Activated naive CD4-positive, alpha-beta T cell treated with anti-CD3 and anti-CD28 coated beads, Interleukin-2, amount 10 ng/mL, durations not matched to agents 7 days and 5 days (primary cell): ENCODE results near the gene HSD17B3.
"Not testable (repeated sequence)": the region's sequence is repeated elsewhere in the genome, so short reads cannot be mapped to it uniquely, and the experiment has no call there.

Experiments used
- CTCF ChIA-PET: fragments of 350-600 bp; sonication (Branson Sonifier 250); formaldehyde crosslinking; loops from one replicate; lab custom pipeline; 2021; ENCODE audit warnings: antibody characterized with exemption; lab: Charles Lee
- DNase-seq: peaks from one replicate; pipeline ENCODE4 v3.0.0-alpha.2; 2020
- H3K27ac Mint-ChIP-seq: one replicate; pipeline ENCODE4 v1.8.0; 2021; ENCODE audit warnings: mild to moderate bottlenecking, moderate library complexity, mixed read lengths
- H3K27me3 Mint-ChIP-seq: one replicate; pipeline ENCODE4 v1.8.0; 2021; ENCODE audit warnings: mild to moderate bottlenecking, mixed read lengths
- H3K36me3 Mint-ChIP-seq: one replicate; pipeline ENCODE4 v1.8.0; 2021; ENCODE audit warnings: mixed read lengths
- H3K4me1 Mint-ChIP-seq: one replicate; pipeline ENCODE4 v1.8.0; 2021; ENCODE audit warnings: mixed read lengths
- H3K4me3 Mint-ChIP-seq: one replicate; pipeline ENCODE4 v1.8.0; 2021; ENCODE audit warnings: mild to moderate bottlenecking, moderate library complexity, mixed read lengths
- H3K9me3 Mint-ChIP-seq: one replicate; pipeline ENCODE4 v1.8.0; 2021; ENCODE audit warnings: mixed read lengths

HSD17B3 gene

GRCh38 chr9:96214635-96215034 is 87.3 kb downstream of the HSD17B3 start:
- H3K4me3 Mint-ChIP-seq = no peak overlapping the region
- DNase-seq = no peak
- no peak overlapping the region for H3K27ac Mint-ChIP-seq
- no peaks in the 10 kb centered on the region for H3K36me3 Mint-ChIP-seq
- CTCF ChIA-PET = interaction anchor here (1.3 kb wide), 1 partner anchor 17 kb away, joined by 5 read pairs; no protein-coding TSS in a partner anchor
- H3K4me1 Mint-ChIP-seq = peaks cover 10% of the 10 kb centered on the region
- peaks cover 74% of the 10 kb centered on the region for H3K27me3 Mint-ChIP-seq
- H3K9me3 Mint-ChIP-seq = no peaks in the 10 kb centered on the region

DNA sequence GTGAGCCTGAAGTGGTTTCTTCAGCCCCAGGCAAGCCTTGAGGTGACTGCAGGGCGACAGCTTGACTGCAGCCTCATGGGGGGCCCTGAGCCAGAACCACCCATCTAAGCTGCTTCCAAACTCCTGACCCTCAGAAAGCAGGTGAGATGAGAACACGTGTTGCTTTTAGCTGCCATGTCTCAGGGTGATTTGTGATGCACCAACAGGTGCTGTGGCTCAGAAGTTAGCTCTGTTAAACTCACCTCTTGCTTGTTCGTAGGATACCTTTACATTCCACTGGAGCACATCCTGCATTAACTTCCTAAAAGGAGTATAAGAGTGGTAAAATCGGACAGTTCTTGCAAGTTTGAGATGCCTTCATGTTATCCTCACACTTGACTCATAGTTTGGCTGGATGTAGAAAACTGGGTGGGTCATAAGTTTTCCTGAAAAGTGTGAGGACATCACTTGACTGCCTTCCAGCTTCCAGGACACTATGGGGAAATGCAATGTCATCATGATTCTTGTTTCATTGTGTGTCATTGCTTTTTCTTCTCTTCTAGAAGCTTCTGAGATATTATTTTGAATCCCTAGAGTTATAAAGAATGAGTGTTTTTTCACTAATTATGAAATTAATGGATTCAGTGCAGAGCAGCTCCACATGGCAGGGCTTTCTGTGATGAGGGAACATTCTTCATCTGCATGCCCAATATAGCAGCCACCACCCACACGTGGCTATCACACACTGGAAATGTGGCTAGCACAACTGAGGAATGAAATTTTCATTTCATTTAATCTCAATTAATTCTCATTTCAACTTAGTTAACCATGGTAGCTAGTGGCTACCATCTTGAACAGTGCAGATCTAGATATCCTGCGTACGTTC is 92.3 kb downstream of the HSD17B3 start:
- no peaks in the 10 kb centered on the region for H3K4me1 Mint-ChIP-seq
- no peak for DNase-seq
- no peak overlapping the region for H3K27ac Mint-ChIP-seq
- no peaks in the 10 kb centered on the region for H3K36me3 Mint-ChIP-seq
- CTCF ChIA-PET = interaction anchor here (0.9 to 1.7 kb wide), 3 partner anchors 8 to 59 kb away, joined by 3 to 4 read pairs (median 3); no protein-coding TSS in a partner anchor
- H3K4me3 Mint-ChIP-seq = no peak overlapping the region
- no peaks in the 10 kb centered on the region for H3K9me3 Mint-ChIP-seq
- peaks cover 27% of the 10 kb centered on the region for H3K27me3 Mint-ChIP-seq

DNA sequence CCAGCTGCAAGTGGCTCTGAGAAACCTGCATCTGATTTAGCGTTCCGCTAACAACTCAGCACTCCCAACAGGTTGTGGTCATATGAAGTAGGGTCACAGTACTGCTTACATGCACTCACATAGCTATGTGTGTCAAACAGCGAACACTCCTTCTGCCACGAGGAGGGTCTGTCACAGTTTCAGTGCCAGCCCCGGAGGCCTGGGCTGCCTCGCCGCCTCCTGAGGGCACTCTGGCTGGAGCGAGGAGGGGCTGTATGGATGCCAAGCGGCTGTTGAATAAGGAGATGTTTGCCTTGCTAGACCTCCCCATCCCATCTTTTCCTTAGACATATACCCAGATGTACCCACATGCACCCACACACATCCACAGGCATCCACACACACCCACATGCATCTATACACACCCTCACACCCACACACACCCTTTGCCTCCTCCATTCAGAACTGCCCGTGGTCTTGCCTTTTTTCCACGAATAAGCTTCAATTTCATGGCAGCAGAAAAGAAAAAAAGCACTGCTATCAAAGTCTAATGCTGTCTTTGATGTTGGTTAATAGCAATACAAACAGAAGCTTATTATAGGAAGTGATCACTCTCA is 95.7 kb downstream of the HSD17B3 start:
- H3K27me3 Mint-ChIP-seq = peaks cover 31% of the 10 kb centered on the region
- H3K36me3 Mint-ChIP-seq = no peaks in the 10 kb centered on the region
- H3K4me1 Mint-ChIP-seq = no peaks in the 10 kb centered on the region
- H3K4me3 Mint-ChIP-seq = no peak overlapping the region
- CTCF ChIA-PET = interaction anchor here (0.6 kb wide), 1 partner anchor 15 kb away, joined by 3 read pairs; no protein-coding TSS in a partner anchor
- H3K9me3 Mint-ChIP-seq = no peaks in the 10 kb centered on the region
- no peak overlapping the region for H3K27ac Mint-ChIP-seq
- no peak for DNase-seq

DNA sequence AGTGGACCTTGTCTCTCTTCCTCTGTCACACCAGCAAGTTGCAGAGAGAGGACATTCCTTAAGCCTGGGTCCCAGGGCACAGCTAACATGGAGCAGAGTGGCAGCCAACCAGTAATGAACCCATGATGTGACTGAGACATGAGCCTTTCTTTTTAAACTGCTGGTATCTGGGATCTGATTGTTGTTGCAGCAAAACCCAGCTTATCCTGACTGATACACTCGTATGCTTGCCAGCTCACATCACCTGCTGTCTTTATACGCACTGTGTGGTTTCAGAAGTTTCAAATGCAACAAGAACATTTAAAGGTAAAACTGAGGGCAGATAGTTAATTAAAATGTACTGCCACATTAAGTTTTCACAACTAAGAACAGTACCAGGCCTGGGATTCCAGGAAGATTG is 97.1 kb downstream of the HSD17B3 start:
- Mint-ChIP-seq H3K27ac (no peak overlapping the region), H3K4me1 (no peaks in the 10 kb centered on the region), H3K27me3 (peaks cover 24% of the 10 kb centered on the region), H3K4me3 (no peak overlapping the region), H3K9me3 (no peaks in the 10 kb centered on the region), H3K36me3 (no peaks in the 10 kb centered on the region)
- no peak for DNase-seq
- CTCF ChIA-PET = no interaction called here

GRCh38 chr9:96203867-96204501 is 98.0 kb downstream of the HSD17B3 start:
- peaks cover 24% of the 10 kb centered on the region for H3K27me3 Mint-ChIP-seq
- CTCF ChIA-PET = no interaction called here
- no peaks in the 10 kb centered on the region for H3K9me3 Mint-ChIP-seq
- no peaks in the 10 kb centered on the region for H3K36me3 Mint-ChIP-seq
- no peaks in the 10 kb centered on the region for H3K4me1 Mint-ChIP-seq
- H3K4me3 Mint-ChIP-seq = no peak overlapping the region
- no peak overlapping the region for H3K27ac Mint-ChIP-seq
- DNase-seq = no peak

DNA sequence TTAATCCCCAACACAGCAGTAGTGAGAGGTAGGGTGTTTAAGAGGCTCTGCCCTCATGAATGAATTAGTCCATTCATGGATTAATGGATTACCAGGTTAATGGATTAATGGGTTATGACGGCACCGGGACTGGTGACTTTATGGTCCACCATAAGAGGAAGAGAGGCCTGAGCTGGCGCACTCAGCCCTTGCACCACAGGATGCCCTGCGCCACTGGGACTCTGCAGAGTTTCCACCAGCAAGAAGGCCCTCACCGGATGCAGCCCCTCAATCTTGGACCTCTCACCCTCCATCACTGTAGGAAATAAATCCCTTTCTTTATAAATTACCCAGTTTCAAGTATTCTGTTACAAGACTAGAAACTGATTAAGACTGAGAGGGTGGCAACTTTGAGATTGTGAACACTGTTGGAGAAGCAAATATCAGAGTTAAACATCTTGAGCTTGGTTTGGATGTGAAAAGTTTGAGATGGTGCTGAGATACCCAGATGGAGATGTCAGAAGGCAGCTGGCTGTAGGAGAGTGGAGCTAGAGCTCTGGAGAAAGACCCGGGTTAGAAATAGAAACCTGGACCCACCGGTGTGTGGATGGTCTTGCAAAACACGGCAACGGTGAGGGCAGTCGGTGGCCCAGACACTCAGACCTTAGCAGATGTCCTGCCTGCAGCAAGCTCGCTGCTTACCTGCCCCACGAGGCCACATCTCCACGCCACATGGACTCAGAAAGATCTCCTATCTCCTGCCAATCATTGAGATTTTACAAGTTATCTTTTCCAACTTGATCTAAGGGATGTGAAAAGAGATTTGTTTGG is 98.8 kb downstream of the HSD17B3 start:
- no peak overlapping the region for H3K27ac Mint-ChIP-seq
- peaks cover 24% of the 10 kb centered on the region for H3K27me3 Mint-ChIP-seq
- no peaks in the 10 kb centered on the region for H3K36me3 Mint-ChIP-seq
- H3K4me3 Mint-ChIP-seq = no peak overlapping the region
- no peaks in the 10 kb centered on the region for H3K9me3 Mint-ChIP-seq
- DNase-seq = no peak
- CTCF ChIA-PET = no interaction called here
- H3K4me1 Mint-ChIP-seq = no peaks in the 10 kb centered on the region

DNA sequence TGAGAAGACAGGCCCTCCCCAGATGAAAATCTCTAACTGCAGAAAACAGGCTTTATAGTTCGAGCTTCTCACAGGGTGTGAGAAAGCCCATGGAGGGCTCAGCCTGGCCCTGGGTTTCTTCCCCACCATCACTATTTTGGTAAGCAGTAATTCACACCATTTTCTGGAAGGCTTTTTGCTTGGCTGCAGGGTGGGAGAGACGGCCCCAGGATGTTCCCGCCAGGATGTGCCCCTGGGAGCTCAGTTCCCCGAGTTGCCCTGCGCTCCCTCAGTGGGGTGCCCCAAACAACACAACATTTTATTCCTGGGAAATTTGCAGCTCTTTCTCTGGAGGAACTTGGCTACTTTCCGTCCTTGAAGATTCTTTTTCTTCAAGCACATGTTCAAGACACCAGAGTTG is 100.8 kb downstream of the HSD17B3 start:
- DNase-seq = no peak
- no peaks in the 10 kb centered on the region for H3K4me1 Mint-ChIP-seq
- H3K4me3 Mint-ChIP-seq = no peak overlapping the region
- H3K27ac Mint-ChIP-seq = no peak overlapping the region
- CTCF ChIA-PET = interaction anchor here (1.6 kb wide), 1 partner anchor 31 kb away, joined by 4 read pairs; no protein-coding TSS in a partner anchor
- H3K27me3 Mint-ChIP-seq = peaks cover 31% of the 10 kb centered on the region
- H3K36me3 Mint-ChIP-seq = no peaks in the 10 kb centered on the region
- no peaks in the 10 kb centered on the region for H3K9me3 Mint-ChIP-seq

DNA sequence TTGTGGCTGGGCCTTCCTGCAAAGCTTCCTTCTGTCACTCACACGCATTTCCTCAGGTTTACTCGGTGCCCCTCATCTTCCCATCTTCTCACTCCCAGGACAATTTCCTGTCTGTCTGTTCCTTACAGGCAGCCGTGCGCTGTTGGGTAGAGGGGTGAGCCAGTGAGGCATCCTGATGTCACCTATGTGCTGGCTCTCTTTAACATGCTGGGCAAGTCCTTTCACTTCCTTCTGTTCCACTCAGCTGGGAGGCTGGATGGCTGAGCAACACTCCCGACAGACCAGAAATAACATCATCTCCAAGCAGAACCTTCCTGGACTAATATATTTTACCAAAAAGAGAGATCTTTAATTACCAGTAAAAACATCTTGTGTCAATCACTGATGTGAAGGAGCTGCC is 103.0 kb downstream of the HSD17B3 start:
- Mint-ChIP-seq H3K27me3 (peaks cover 28% of the 10 kb centered on the region), H3K36me3 (no peaks in the 10 kb centered on the region), H3K4me3 (no peak overlapping the region), H3K4me1 (no peaks in the 10 kb centered on the region), H3K9me3 (no peaks in the 10 kb centered on the region), H3K27ac (no peak overlapping the region)
- CTCF ChIA-PET = interaction anchor here (0.9 kb wide), 1 partner anchor 33 kb away, joined by 3 read pairs; no protein-coding TSS in a partner anchor
- no peak for DNase-seq

GRCh38 chr9:96195541-96195940 is 106.4 kb downstream of the HSD17B3 start:
- no peak for DNase-seq
- CTCF ChIA-PET = no interaction called here
- Mint-ChIP-seq H3K4me1 (no peaks in the 10 kb centered on the region), H3K4me3 (no peak overlapping the region), H3K9me3 (peaks cover 7% of the 10 kb centered on the region), H3K36me3 (no peaks in the 10 kb centered on the region), H3K27me3 (peaks cover 7% of the 10 kb centered on the region), H3K27ac (no peak overlapping the region)

- peaks cover 7% of the 10 kb centered on the region for H3K27me3 Mint-ChIP-seq
- DNase-seq = no peak
- no peak overlapping the region for H3K27ac Mint-ChIP-seq
- H3K4me3 Mint-ChIP-seq = no peak overlapping the region
- H3K36me3 Mint-ChIP-seq = no peaks in the 10 kb centered on the region
- peaks cover 7% of the 10 kb centered on the region for H3K9me3 Mint-ChIP-seq
- H3K4me1 Mint-ChIP-seq = no peaks in the 10 kb centered on the region
- CTCF ChIA-PET = no interaction called here
Observed at GRCh38 chr9:96193236-96193755, 108.7 kb downstream of the HSD17B3 start.

GRCh38 chr9:96192710-96193109 is 109.3 kb downstream of the HSD17B3 start:
- DNase-seq = no peak
- Mint-ChIP-seq H3K36me3 (no peaks in the 10 kb centered on the region), H3K27me3 (peaks cover 7% of the 10 kb centered on the region), H3K9me3 (peaks cover 7% of the 10 kb centered on the region), H3K27ac (no peak overlapping the region), H3K4me1 (no peaks in the 10 kb centered on the region), H3K4me3 (no peak overlapping the region)
- CTCF ChIA-PET = interaction anchor here (0.7 kb wide), 1 partner anchor 1506 kb away, joined by 3 read pairs; no protein-coding TSS in a partner anchor

GRCh38 chr9:96189995-96190394 is 112.0 kb downstream of the HSD17B3 start:
- Mint-ChIP-seq H3K4me3 (no peak overlapping the region), H3K27me3 (peaks cover 18% of the 10 kb centered on the region), H3K27ac (no peak overlapping the region), H3K9me3 (peaks cover 7% of the 10 kb centered on the region), H3K4me1 (no peaks in the 10 kb centered on the region), H3K36me3 (no peaks in the 10 kb centered on the region)
- DNase-seq = no peak
- CTCF ChIA-PET = no interaction called here

DNA sequence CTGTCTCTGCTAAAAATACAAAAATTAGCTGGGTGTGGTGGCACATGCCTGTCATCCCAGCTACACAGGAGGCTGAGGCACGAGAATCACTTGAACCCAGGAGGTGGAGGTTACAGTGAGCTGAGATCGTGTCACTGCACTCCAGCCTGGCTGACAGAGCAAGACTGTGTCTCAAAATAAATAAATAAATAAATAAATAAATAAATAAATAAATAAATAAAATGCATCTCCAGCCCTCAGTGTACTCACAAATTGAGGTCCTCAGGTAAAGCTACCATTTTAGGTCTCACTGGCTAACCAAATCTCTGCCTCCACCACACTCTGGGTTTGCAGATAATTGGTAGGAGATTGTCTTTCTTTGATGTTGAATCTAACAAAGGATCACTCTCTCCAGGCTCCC is 112.4 kb downstream of the HSD17B3 start:
- H3K4me3 Mint-ChIP-seq, H3K4me1 Mint-ChIP-seq, H3K9me3 Mint-ChIP-seq, H3K36me3 Mint-ChIP-seq, CTCF ChIA-PET, DNase-seq, H3K27ac Mint-ChIP-seq: not testable (repeated sequence)
- peaks cover 22% of the 10 kb centered on the region for H3K27me3 Mint-ChIP-seq
